GM18519 (cell line): ENCODE measurements around the gene ALKBH4.
"Not testable (repeated sequence)": the region's sequence is repeated elsewhere in the genome, so short reads cannot be mapped to it uniquely, and the experiment has no call there.

Source experiments
- ATAC-seq: cut with Tn5 transposase; IDR thresholded peaks from one replicate; pipeline ENCODE4 v1.9.1; 2021; ENCODE audit warnings: mild to moderate bottlenecking, moderate library complexity; ENCODE audit not compliant: unreplicated experiment, low FRiP score

The ALKBH4 gene

GRCh38 chr7:102457352-102457924, 7.2 kb downstream of the ALKBH4 start:
- ATAC-seq = no peak

- ATAC-seq = no peak
Measured at GRCh38 chr7:102456327-102456726, 8.3 kb downstream of the ALKBH4 start.

DNA sequence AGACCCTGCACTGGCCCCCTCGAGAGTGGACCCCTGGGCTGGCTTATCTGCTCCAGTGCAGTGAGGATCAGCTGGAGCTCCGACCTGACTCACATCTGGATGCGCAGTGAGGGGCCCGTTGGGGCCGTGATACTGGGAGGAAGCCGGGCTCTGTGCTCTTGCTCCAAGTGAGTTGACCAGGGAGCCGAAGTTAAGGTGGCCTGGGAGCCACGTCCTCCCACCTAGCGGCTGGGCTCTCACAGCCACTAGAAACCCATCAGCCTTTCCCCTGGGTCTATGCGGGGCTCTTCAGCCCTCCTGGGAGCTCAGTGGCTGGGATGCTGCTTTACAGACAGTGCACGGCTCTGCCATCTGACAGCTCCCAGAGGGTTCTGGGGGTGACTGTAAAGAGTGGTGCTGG, 9.1 kb downstream of the ALKBH4 start:
- ATAC-seq = no peak

DNA sequence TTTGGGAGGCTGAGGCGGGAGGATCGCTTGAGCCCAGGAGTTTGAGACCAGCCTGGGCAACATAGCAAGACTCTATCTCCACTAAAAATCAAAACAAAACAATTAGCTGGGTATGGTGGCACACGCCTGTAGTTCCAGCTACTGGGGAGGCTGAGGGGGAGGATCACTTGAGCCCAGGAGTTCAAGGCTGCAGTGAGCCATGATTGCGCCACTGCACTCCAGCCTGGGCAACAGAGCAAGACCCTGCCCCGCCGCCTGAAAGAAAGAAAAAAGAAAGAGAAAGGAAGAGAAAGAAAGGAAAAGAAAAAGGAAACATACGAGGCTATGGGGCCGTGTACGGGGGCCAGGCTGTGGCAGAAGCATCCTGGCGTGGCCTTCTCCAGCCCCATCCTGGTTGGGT, 9.7 kb downstream of the ALKBH4 start:
- not testable (repeated sequence) for ATAC-seq

DNA sequence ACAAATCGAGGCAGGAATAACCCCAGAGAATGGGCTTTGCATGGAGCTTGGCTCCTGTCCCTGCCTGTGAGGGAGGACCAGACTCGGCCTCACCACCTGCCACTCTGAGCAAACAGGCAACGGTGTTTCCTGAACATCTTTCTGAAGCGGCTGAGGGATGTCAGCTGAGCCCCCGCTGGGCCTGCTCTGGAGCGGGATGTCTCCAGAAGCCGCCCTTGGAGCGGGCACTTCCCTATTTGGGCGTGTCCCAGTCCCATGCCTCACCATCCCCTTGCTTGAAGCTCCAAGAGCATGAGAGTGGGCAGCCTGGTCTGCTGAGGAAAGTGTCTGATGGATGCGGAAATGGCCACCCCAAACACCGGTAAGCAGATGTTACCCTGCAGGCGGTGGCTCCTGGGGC, 10.2 kb downstream of the ALKBH4 start:
- ATAC-seq = no peak

GRCh38 chr7:102453319-102453718, 11.3 kb downstream of the ALKBH4 start:
- no peak for ATAC-seq

GRCh38 chr7:102452451-102452850, 12.2 kb downstream of the ALKBH4 start:
- no peak for ATAC-seq

DNA sequence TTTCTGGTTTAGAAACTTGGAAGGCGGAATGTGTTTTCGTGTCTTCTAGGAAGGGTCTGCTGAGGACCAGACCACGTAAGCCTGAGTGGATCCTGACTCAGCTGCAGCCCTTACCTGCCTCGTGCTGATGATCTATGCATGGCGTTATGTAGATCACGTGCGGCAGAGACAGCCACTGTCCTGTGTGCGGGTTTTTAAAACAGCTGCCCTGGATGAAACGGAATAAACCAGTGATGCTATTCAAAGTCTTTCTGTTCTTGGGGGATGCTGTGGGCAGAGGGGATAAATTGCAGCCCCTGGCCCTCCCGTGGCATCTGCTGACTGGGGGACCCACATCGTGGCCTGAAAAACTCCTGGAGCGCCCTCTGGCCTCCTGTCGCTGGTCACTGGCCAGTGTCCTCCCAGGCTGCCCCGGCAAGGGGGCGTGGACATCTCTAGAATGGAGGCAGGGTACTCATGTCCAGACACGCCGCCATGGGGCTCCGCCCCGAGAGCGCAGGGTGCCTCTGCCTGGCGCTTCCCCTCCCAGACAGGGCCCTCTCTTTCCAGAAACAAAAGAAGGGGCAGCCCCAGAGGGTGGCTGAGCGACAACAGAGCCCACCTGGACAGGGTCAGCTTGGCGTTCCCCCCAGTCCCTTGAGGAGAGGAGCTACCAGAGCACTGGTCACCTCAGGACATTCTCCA, 13.2 kb downstream of the ALKBH4 start:
- no peak for ATAC-seq

GRCh38 chr7:102450242-102450641, 14.4 kb downstream of the ALKBH4 start:
- ATAC-seq = no peak

- ATAC-seq = no peak
Measured at GRCh38 chr7:102449136-102449535, 15.5 kb downstream of the ALKBH4 start.

- ATAC-seq = no peak
Measured at GRCh38 chr7:102447311-102447710, 17.4 kb downstream of the ALKBH4 start.

DNA sequence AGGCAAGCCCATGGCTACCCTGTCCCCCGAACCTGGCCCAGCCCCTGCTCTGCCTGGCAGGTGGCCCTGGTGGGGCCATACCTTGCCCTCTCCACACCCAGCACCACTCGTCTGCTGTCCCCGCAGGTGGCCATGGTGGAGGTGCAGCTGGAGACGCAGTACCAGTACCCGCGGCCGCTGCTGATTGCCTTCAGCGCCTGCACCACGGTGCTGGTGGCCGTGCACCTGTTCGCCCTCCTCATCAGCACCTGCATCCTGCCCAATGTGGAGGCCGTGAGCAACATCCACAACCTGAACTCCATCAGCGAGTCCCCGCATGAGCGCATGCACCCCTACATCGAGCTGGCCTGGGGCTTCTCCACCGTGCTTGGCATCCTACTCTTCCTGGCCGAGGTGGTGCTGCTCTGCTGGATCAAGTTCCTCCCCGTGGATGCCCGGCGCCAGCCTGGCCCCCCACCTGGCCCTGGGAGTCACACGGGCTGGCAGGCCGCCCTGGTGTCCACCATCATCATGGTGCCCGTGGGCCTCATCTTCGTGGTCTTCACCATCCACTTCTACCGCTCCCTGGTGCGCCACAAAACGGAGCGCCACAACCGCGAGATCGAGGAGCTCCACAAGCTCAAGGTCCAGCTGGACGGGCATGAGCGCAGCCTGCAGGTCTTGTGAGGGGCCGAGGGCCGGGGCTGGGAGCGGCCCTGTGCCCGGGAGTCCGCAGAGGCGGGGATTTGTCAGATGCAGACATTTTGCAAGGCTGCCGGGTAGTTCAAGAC, 18.1 kb downstream of the ALKBH4 start:
- no peak for ATAC-seq

- no peak for ATAC-seq
Measured at GRCh38 chr7:102445674-102446071, 19.0 kb downstream of the ALKBH4 start.

DNA sequence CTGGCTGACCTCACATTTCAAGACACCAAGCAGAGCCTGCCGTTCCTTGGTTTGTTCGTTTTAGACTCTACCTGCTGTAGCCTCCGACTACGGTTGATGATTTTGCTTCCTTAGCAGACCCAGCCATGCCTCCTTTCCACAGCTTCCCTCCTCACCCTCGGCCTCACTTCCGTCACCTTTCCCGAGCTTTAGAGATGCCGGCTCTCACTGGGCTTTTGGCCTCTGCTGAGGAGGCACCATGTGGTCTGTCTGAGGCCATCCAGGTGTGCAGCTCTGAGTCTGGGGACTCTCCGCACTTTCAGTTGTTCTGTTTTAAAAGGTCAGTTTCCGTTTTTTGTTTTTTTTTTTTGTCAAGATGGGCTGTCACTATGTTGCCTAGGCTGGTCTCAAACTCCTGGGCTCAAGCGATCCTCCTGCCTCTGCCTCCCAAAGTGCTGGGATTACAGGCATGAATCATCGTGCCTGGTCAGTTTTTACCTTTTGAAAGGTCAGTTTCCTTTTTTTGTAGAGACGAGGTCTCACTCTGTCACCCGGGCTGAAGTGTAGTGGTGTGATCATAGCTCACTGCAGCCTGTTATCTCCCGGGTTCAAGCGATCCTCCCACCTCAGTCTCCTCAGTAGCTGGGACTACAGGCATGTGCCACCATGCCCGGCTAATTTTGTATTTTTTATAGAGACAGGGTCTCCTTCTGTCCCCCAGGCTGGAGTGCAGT, 19.5 kb downstream of the ALKBH4 start:
- ATAC-seq = peak; percentile 30

DNA sequence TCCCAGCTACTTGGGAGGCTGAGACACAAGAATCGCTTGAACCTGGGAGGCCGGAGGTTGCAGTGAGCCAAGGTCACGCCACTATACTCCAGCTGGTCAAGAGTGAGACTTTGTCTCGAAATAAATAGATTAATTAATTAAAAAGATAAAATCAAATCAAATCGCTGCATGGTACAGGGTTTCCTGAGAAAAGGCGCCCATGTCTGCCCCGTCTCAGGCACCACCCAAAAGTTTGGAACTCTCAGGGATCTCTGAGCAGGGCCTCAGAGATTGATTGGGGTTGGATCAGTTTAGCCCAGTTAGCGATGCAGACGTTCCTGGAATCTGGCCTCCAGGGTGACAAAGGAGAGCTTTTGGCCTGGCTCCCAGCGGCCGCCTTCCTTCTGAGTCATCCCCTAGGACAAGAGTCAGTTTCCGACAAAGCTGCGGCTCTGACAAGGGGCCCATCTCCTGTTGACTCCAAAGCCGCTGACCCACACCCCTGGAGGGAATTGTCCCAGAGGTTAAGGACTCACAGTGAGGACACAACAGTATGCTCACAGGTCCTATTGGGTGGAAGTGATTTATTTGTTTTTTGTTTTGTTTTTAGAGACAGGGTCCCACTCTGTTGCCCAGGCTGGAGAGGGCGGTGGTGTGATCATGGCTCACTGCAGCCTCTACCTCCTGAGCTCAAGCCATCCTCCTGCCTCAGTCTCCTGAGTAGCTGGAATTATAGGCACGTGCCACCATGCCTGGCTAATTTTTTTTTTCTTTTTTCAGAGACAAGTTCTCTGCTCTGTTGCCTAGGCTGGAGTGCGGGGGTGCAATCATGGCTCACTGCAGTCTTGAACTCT, 24.5 kb downstream of the ALKBH4 start:
- ATAC-seq = no peak

GRCh38 chr7:102436118-102436517, 28.5 kb downstream of the ALKBH4 start:
- no peak for ATAC-seq

DNA sequence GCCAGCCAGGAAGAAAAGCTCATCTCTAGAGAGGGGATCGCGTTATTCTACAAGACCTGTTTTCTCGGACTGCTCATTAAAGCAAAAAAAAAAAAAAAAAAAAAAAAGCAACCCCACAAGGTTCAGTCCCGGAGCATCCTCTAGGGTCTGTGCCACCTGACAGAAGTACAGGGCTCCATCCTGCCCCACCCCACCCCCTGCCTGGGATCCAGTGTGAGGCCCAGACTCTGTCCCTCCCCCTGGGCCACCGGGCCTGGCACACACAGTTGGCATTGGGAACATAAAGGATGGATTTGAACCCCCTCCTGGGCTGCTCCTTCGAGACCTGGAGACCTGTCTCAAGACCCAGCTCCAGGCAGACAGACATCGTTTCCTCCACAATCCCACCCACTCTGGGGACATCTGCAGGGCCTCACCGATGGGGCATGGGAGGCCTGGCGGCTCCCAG, 30.6 kb downstream of the ALKBH4 start:
- no peak for ATAC-seq

DNA sequence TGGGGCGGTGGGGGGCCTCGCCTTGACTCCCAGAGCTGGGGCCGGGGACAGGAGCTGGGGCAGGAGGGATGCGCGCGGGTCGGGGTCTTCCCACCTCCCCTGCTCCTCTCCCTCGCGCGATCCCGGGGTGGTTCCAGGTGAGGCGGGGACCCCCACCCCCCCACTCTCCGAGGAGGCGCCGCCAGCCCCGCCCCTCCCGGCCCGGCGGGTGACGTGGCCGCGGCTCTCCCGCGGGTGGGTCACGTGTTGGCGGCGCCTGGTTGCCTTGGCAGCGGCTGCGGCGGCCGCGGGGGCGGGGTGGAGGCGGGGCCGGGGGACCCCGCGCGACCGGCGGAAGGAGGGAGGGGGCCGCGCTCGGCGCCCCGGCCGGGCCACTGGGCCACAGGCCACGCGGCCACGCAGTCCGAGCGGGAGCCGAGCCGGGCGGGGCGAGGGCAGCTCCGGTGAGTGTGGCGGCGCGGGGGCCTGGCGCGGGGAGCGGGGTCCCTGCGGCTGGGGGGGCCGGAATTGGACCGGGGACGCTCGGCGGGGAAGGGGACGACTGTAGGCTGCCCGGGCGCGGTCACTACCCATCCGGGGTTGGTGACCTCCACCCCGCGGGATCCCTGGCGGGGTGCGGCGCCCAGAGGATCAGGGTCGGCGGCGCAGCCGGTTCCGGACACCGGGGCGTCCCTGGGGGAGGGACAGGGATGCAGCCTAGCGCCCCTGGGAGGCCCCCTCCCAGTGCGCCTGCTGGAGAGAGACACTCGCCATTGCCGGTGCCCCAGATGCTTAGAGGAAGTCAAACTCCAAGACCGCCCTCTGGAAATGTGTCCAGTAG, 31.2 kb downstream of the ALKBH4 start, which contains the start of gene ORAI2:
TSS of gene ORAI2 (plus strand) at position 357 of the 820 bp plus-strand sequence. CDS start 5,382 bp downstream, outside the sequence.
- ATAC-seq = peak; percentile 39
